ENCODE results near the gene FOLR2.

- TF ChIP-seq CTCF (IDR thresholded peaks at IDR 0.05) (no peak), POLR2AphosphoS5 (IDR thresholded peaks at IDR 0.05; ENCODE audit: low read depth, low read length) (no peak)
Observed at GRCh38 chr11:72231396-72232259, 15.0 kb downstream of the FOLR2 start.

Data from Panc1 (cell line).